ENCODE data around the gene TMEM240.

GRCh38 chr1:1538989-1539309 lies 1.5 kb downstream of the TMEM240 start:
- no peak for TF ChIP-seq CTCF (conservative IDR thresholded peaks at IDR 0.05; ENCODE audit: low read length)
- no peak for TF ChIP-seq EZH2phosphoT487 (IDR thresholded peaks at IDR 0.05; ENCODE audit: borderline replicate concordance, low read depth, low read length)
